Measurements from ENCODE around the gene MIOS.

- TF ChIP-seq CTCF (IDR thresholded peaks at IDR 0.05; ENCODE audit: low read depth, low read length, missing input control) (no peak), RXRA (IDR thresholded peaks at IDR 0.05) (peak; percentile 11 to 54), GABPA (IDR thresholded peaks at IDR 0.05 in 1 of 2, conservative IDR thresholded peaks at IDR 0.05 in 1 of 2) (no peak), ATF3 (IDR thresholded peaks at IDR 0.05) (no peak), SP1 (IDR thresholded peaks at IDR 0.05) (peak; percentile 13), JUND (IDR thresholded peaks at IDR 0.05) (no peak), ZBTB33 (IDR thresholded peaks at IDR 0.05) (no peak), REST (IDR thresholded peaks at IDR 0.05) (no peak), YY1 (IDR thresholded peaks at IDR 0.05) (peak; percentile 35), HNF4G (IDR thresholded peaks at IDR 0.05) (no peak), RAD21 (IDR thresholded peaks at IDR 0.05) (no peak), FOXA1 (IDR thresholded peaks at IDR 0.05) (no peak)
These were observed 2.9 kb upstream of the MIOS start for GRCh38 chr7:7563813-7564212.
